Activated CD4-positive, alpha-beta T cell treated with anti-CD3 and anti-CD28 coated beads for 48 hours (primary cell): ENCODE measurements around the gene NTSR2.

Source experiments
- DNase-seq: peaks from one replicate; pipeline ENCODE4 v3.0.0-alpha.2; 2020

The NTSR2 gene

GRCh38 chr2:11657195-11657594, 12.8 kb downstream of the NTSR2 start:
- DNase-seq = no peak

GRCh38 chr2:11656671-11657101, 13.3 kb downstream of the NTSR2 start:
- no peak for DNase-seq

GRCh38 chr2:11656252-11656651, 13.7 kb downstream of the NTSR2 start:
- DNase-seq = no peak

- DNase-seq = no peak
Measured at GRCh38 chr2:11655495-11655894, 14.5 kb downstream of the NTSR2 start.

GRCh38 chr2:11652553-11652952, 17.4 kb downstream of the NTSR2 start:
- no peak for DNase-seq

- DNase-seq = no peak
Measured at GRCh38 chr2:11651856-11652548, 18.0 kb downstream of the NTSR2 start.

- no peak for DNase-seq
Measured at GRCh38 chr2:11649093-11649492, 20.9 kb downstream of the NTSR2 start.

- no peak for DNase-seq
Measured at GRCh38 chr2:11647834-11648600, 22.0 kb downstream of the NTSR2 start.

- DNase-seq = no peak
Measured at GRCh38 chr2:11646530-11646929, 23.5 kb downstream of the NTSR2 start.

GRCh38 chr2:11644293-11644692, 25.7 kb downstream of the NTSR2 start:
- DNase-seq = no peak

GRCh38 chr2:11642972-11643371, 27.0 kb downstream of the NTSR2 start:
- DNase-seq = no peak

GRCh38 chr2:11640132-11640531, 29.9 kb downstream of the NTSR2 start:
- DNase-seq = no peak

GRCh38 chr2:11639503-11639902, 30.5 kb downstream of the NTSR2 start:
- no peak for DNase-seq

GRCh38 chr2:11637546-11637945, 32.4 kb downstream of the NTSR2 start:
- no peak for DNase-seq

GRCh38 chr2:11636593-11637295, 33.3 kb downstream of the NTSR2 start:
- DNase-seq = no peak

GRCh38 chr2:11635141-11635540, 34.9 kb downstream of the NTSR2 start:
- DNase-seq = no peak

GRCh38 chr2:11634584-11634983, 35.4 kb downstream of the NTSR2 start:
- DNase-seq = no peak

GRCh38 chr2:11633923-11634478, 36.0 kb downstream of the NTSR2 start:
- DNase-seq = no peak

GRCh38 chr2:11631462-11631861, 38.5 kb downstream of the NTSR2 start:
- no peak for DNase-seq

GRCh38 chr2:11630855-11631254, 39.1 kb downstream of the NTSR2 start:
- no peak for DNase-seq

GRCh38 chr2:11629851-11630250, 40.1 kb downstream of the NTSR2 start:
- no peak for DNase-seq

- no peak for DNase-seq
Measured at GRCh38 chr2:11629215-11629614, 40.8 kb downstream of the NTSR2 start.

GRCh38 chr2:11628675-11629074, 41.3 kb downstream of the NTSR2 start:
- no peak for DNase-seq

- peak; percentile 26 for DNase-seq
Measured at GRCh38 chr2:11625671-11626070, 44.3 kb downstream of the NTSR2 start.
